Breast epithelium (tissue), 3 donors: ENCODE measurements around the gene RIT2.

Experiments
- POLR2A ChIP-seq: fragments of 450-650 bp; IDR thresholded peaks from one replicate; pipeline ENCODE4 v1.6.1; 2016; ENCODE audit warnings: antibody characterized with exemption, mild to moderate bottlenecking, moderate library complexity
- POLR2AphosphoS5 ChIP-seq, 3 donors: sonication (generic); formaldehyde crosslinking; IDR thresholded peaks; one replicate each; pipeline ENCODE4 v1.6.1; 2017; ENCODE audit warnings: antibody characterized with exemption in 3 of 3

GRCh38 chr18:42742474-42742873 is 373.0 kb downstream of the RIT2 start:
- TF ChIP-seq POLR2AphosphoS5 (IDR thresholded peaks at IDR 0.05) = no peak
- TF ChIP-seq POLR2A = no peak
